Effector CD8-positive, alpha-beta T cell (primary cell): ENCODE results near the gene PLCB4.

Experiments used
- DNase-seq: peaks from one replicate; lab custom pipeline; 2025; lab: John Stamatoyannopoulos, UW

Gene PLCB4

DNA sequence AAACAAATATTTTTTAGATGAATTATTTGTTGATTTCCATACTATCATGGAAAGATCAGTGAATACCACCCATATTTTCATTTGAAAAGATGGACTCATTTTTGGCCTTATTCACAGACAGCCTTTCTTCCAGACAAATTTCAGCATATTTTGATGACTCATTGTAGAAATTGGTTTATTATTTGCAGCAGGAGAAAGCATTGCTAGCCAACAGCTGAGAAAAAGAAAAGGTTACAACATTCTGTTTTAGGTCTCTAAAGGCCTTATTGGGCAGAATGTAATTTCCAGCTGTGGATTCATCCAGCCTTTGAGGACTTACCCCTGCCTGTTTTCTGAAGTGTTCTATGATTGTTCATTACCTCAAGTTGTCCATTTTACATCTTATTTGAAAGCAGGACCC lies 201.9 kb downstream of the PLCB4 start:
- DNase-seq: no peak

DNA sequence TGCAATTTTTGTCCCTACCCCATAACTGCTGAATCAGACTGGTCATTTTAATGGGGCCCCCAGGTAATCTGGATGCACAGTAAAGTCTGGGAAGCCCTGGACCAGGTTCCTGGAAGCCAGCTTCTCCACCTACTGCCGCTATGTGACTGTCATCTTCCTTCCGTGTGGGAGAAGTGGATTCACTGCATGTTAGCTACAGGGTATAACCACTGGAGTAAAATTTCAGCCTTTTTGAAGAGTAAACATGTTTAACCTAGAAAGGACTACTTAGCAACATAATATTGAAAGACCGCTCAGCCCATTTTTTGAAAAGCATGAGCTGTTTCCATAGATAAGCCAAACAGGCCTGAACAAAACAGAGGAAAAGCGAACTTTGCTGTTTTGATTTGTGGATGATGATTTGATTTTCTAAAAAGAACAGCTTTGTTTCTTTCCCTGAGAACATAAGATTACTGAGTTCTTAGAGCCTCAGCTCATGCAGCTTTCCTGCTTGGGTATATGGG lies 208.1 kb downstream of the PLCB4 start:
- DNase-seq: no peak

- no peak for DNase-seq
These were observed 211.1 kb downstream of the PLCB4 start for GRCh38 chr20:9279918-9280401.

DNA sequence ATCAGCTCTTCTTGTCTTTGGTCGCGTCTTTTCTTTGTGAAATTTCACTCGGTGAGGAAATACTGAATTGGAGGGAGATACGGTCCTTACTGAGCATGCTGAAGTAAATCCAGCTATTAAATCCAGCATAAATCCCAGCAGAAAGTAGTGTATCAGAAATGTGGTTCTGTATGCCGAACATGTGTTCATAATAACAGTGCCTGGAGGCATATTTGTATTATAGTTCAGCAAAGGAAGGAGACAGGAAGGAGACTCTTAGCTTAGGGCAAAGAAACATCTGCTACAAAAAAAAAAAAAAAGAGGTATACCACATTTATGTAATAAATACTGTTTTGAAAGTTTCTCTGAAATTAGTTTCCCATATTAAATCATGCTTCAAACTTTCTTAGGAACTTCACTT lies 211.8 kb downstream of the PLCB4 start:
- DNase-seq: no peak

DNA sequence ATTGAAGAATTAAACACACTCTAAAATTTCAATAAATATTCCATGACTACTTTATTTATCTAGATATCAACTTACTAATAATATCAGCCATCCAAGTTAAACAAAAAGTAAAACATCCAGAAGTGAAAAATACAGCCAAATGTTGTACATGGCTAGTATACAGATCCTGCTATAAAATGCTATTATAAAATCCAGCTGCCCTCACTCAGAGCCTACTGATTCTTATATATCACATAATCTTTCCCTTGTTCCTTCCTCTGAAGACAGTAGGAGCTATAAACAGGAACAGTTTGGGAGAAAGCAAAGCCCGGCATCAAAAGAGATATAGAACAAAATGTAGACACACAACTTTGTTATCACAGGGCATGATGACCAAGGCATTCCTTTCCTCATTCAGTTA lies 212.9 kb downstream of the PLCB4 start:
- no peak for DNase-seq

DNA sequence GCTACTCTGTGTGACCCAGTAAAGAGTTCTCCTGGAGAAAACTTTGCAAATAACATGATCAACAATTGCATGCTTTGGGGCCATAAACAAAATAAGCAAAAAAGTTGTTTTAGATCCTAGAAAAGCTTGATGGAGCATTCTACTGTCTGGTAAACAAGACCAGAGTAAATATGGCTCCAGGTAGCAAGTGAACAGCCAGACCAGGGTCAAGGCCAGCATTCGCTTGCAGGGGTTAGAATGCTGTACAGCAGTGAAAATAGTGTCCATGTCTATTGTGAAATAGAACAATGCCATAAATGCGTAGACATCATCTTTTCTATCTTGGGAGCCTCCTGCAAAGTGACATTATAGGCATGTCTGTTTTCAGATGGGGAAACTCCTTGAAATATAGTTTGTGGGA lies 216.7 kb downstream of the PLCB4 start:
- DNase-seq: no peak

GRCh38 chr20:9286501-9287461 lies 217.9 kb downstream of the PLCB4 start:
- DNase-seq: no peak

- no peak for DNase-seq
These were observed 218.9 kb downstream of the PLCB4 start for GRCh38 chr20:9287826-9288225.

GRCh38 chr20:9290331-9290730 lies 221.4 kb downstream of the PLCB4 start:
- DNase-seq: no peak

DNA sequence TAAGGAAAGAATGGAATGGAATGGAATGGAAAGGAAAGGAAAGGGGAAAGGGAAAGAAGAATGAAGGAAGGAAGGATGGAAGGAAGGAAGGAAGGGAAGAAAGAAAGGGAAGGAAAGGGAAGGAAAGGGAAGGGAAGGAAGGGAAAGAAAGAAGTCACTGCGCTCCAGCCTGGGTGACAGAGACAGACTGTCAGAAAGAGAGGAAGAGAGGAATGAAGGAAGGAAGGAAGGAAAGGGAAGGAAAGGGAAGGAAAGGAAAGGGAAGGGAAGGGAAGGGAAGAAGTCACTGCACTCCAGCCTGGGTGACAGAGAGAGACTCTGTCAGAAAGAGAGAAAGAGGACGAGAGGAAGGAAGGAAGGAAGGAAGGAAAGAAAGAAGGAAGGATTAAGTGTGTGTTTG lies 224.3 kb downstream of the PLCB4 start:
- no peak for DNase-seq

- DNase-seq: no peak
These were observed 225.2 kb downstream of the PLCB4 start for GRCh38 chr20:9294041-9294440.

- no peak for DNase-seq
These were observed 230.0 kb downstream of the PLCB4 start for GRCh38 chr20:9298906-9299305.

- no peak for DNase-seq
These were observed 231.2 kb downstream of the PLCB4 start for GRCh38 chr20:9300080-9300479.

GRCh38 chr20:9300534-9300933 lies 231.6 kb downstream of the PLCB4 start:
- DNase-seq: no peak

GRCh38 chr20:9301129-9302090 lies 232.5 kb downstream of the PLCB4 start:
- no peak for DNase-seq

DNA sequence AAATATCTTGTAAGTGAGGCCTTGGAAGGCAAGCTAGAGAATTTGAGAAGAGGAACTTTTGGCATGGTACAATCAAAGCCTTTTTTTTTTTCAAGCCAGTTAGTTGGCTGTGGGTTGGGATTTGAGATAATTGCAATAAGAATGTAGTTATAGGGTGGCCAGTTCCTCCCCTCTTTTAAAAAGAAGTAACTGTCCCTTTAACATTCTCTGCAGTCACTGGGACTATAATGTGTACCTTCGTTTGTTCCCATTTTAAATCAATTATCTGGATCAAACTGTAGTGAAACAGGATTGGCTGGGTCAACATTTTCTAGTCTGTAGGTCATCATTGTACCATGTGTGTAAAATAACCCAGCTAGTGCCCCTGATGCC lies 233.2 kb downstream of the PLCB4 start:
- DNase-seq: no peak

DNA sequence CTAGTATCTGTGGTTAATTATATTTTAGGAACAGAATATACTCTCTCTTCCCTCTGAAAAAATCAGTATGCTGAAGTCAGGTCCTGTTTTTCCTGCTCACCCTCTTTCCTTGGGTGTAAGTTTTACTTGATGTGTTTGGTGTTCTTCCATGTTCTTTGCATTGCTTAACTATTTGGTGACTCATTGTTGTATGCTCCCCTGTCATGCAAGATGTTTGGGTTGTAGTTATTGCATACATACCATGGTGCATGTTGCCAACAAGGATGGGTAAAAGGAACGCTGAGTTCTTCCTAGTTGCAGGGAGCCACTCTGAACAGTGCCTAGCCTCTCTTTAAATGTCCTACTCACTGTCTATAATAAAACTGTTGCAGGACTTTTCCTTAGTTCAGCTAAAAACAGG lies 237.6 kb downstream of the PLCB4 start:
- no peak for DNase-seq

- DNase-seq: no peak
These were observed 239.2 kb downstream of the PLCB4 start for GRCh38 chr20:9308056-9308455.

- no peak for DNase-seq
These were observed 242.2 kb downstream of the PLCB4 start for GRCh38 chr20:9311132-9311531.

- no peak for DNase-seq
These were observed 250.9 kb downstream of the PLCB4 start for GRCh38 chr20:9319687-9320384.

DNA sequence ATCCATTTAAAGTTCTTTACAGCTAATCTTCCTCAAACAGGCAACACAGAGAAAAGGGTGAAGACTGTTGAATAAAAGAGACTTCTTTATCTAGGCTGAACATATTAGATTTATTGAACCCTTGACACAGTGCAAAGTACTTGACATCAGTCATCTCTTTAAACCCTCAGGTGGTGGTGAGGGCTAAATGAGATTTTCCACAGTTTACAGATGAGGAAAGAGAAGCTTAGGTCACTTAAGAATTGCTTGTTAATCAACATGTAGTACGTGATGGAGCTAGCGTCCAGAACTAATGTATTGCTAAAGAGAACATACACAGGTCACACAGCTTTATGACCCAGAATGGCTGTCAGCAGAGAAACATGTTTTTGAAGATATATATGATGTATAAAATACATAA lies 252.1 kb downstream of the PLCB4 start:
- no peak for DNase-seq

- no peak for DNase-seq
These were observed 253.8 kb downstream of the PLCB4 start for GRCh38 chr20:9322661-9323060.
